HG03159 (cell line): ENCODE results near the gene FBRSL1.
"Not testable (repeated sequence)": the region's sequence is repeated elsewhere in the genome, so short reads cannot be mapped to it uniquely, and the experiment has no call there.

ENCODE experiments used
- ATAC-seq: cut with Tn5 transposase; IDR thresholded peaks from one replicate; pipeline ENCODE4 v1.9.1; 2021; ENCODE audit warnings: mild to moderate bottlenecking, moderate library complexity; ENCODE audit not compliant: unreplicated experiment

Gene FBRSL1

DNA sequence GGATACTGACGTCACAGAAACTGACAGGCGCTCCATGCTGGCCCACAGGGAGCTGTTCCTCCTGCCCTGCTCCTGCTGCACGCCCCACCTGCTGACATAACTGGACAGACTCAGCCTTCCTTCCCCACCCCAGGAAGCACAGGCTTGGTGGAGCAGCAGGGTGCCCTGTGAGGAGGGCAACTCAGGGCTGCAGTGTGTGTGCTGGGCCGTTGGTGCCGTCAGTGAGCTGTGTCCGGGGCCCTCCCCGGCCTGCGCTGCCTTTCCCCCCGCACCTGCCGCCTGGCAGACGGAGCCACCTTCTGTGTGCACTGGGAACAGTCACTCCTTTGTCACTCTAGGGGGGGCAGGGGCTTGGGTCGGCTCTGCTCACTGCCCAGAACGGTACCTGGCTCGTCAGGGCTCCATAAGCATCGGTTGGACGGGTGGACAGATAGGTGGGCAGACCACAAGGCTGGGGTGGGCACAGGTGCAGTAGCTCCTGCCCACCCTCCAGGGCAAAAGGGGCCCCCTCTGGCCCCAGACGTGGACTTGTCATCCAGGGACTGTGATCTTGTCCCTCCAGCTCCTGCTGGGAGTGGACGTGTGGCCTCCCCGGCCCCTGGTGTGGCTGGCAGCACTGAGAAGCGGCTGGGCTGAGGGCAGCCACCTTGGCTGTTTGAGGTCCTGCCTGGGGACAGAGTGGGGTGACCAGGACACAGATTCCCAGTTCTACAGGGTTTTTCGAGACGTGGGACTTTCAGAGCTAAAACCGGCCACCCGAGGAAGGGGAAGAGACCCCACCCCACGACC lies 32.8 kb downstream of the FBRSL1 start:
- ATAC-seq: no peak

DNA sequence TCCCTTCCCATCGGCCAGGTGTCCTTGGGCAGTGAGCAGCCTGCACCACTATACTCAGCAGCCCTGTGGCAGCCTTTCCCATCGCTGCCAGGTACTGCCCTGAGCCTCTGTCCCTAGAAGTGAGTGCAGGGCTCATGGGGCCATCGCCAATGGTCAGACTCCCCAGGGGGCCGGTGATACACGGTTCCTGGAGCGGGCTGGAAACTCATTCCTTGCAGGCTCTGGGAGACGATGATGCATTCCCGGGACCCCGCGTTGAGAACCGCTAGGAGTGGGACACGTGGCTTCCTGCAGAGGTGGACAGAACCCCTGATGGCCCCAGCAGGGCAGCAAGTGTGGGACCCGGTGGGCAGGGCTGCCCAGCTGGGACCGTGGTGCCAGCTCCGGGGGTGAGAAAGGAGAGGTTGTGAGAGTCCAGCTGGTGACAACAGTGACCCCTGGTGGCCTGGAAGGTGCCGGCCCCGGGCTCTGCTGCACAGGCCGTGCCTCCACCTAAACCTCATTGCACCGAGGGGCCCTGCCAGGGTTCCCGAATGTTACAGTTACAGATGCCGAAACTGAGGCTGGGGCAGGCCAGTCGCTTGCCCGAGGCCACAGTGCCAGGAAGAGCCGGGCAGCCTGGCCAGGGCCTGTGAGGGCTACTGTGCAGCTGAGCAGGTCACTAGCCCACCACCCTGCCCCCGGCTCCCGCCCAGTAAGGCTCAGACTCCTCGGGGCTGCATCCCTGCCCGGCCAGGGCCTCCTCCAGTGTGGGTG lies 33.8 kb downstream of the FBRSL1 start:
- ATAC-seq: no peak

DNA sequence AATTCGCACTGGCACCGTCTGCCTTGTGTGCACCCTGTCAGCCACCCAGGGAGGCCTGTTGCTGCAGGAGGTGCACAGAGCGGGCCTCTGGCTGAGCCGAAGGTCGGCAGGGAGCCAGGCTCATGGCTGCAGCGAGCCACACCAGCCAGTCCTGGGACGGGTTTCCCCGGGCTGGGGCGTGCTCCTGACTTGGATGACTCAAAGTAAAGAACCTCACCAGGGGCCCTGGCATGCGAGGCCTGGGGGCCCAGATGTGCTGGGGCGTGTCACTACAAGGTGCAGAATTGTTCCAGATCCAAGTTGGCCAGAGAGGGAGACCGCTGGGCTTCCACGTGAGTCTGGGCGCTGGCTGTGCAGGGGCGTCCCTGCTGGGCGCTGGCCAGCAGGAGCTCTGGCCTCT lies 34.5 kb downstream of the FBRSL1 start:
- no peak for ATAC-seq

DNA sequence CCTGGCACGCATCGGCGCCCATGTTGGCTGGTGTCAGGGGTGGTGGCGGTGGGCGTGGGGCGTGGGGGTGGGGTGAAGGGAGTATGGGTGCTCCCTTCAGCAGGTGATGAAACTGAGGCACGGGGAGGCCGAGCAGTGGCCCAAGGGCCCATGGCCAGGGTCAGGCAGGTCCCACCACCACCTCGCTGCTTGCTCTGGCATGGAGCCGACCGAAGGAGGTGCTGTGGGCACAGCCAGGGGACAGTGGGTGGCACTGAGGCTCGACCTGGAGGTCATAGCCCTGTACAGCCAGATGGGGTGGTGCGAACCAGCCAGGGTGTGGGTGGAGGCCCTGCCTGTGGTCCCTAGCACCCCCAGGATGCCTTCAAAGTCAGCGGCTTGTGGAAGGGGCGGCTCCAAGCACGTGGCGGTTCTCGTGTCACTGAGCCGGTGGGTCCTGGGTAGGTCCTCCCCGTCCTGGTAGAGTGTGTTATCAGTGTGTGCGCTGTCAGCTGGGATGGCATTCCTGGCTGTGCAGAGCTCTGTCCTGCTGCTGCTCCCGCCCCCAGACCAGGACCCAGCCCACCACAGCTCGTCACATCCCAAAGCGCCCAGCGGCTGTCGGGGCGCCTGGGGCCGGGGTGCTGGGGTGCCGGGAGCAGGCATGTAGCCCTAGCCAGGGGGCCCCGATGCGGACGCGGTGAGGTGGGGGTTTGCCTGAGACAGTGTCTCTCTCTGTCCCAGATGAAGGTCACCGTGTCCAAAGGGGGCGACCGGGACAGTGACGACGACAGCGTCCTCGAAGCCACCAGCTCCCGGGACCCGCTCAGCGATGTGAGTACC lies 35.3 kb downstream of the FBRSL1 start:
- no peak for ATAC-seq

DNA sequence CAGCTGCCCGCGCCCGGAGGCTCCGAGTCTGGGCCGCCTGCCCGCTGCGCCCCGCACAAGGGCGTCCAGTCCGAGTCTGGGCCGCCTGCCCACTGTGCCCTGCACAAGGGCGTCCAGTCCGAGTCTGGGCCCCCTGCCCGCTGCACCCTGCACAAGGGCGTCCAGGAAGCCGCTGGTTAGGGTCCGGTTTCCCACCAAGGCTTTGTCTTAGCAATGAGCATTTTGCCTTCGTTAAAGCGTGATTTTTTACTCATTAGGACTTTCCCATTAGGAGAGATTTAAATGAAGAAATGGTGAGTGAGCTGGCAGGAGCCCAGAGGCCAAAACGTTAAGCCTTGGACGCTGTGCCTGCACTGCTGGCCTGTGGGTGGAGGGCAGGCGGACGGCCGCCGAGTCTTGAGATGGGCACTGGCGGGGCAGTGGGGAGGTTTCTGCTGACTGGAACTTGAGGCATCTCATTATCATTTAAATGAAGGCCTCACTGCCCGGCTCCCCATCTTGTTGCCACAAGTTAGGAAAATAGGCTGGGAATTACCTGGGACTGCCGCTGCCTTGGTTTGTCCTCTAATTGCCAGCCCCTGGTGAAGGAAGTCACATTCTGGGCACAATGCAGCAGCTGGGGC lies 36.0 kb downstream of the FBRSL1 start:
- no peak for ATAC-seq

DNA sequence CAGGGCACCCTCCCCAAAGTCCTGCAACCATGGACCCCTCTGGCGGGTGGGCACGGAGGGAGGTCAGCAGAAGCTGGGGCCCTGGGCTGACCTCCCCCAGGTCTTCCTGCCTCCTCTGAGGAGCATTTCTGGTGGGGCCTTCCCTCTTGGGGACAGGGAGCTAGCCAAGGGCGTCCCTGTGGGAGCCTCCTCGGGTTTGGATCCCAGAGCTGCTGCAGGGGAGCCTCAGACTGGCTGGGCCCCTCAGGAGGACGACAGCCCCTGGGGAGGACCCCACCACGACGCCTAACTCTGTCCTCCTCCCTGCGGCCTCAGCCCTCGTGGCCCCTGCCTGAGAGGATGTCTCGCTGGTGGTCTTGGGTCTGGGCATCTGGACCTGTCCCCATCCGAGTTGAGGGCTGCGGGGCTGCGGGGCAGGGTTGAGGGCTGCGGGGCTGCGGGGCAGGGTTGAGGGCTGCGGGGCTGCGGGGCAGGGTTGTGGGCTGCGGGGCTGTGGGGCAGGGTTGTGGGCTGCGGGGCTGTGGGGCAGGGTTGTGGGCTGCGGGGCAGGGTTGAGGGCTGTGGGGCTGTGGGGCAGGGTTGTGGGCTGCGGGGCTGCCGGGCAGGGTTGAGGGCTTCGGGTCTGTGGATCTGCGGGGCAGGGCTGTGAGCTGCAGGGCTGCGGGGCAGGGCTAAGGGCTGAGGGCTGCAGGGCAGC lies 37.4 kb downstream of the FBRSL1 start:
- ATAC-seq: no peak

DNA sequence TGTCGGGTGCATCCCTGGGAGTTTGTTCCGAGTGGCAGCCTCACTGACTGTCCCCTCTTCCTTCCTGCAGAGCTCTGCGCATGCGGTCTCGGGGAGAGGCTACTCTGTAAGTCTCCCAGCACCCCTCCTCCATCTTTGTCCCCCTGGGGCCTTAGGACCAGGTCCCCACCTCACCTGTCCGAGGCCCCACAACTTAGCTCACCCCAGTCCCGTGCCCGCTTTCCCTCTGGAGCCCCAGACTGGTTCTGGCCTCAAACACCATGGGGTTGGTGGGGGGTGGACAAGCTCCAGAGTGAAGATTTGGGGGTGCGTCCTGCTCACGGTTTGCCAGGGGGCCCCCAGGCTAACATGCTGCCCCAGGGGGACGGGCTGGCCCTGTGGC lies 37.9 kb downstream of the FBRSL1 start:
- ATAC-seq: no peak

DNA sequence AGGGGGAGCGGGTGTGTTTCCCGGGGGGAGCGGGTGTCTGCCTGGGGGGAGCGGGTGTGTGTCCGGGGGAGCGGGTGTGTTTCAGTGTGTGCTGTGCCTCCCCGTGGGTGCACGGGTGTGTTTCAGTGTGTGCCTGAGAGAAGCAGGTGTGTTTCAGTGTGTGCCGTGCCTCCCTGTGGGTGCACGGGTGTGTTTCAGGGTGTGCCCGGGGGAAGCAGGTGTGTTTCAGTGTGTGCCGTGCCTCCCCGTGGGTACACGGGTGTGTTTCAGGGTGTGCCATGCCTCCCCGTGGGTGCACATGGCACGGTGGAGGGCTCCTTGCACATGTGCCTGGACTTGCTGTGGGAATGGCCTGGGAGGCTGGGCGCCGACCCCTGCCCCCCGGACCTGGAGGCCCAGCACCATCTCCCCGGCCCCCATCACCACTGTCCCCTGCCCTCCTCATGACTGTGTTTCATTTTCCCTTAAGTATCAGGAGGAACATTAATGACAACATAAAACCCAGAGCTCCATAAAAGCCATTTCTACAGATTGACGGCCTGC lies 38.7 kb downstream of the FBRSL1 start:
- no peak for ATAC-seq

DNA sequence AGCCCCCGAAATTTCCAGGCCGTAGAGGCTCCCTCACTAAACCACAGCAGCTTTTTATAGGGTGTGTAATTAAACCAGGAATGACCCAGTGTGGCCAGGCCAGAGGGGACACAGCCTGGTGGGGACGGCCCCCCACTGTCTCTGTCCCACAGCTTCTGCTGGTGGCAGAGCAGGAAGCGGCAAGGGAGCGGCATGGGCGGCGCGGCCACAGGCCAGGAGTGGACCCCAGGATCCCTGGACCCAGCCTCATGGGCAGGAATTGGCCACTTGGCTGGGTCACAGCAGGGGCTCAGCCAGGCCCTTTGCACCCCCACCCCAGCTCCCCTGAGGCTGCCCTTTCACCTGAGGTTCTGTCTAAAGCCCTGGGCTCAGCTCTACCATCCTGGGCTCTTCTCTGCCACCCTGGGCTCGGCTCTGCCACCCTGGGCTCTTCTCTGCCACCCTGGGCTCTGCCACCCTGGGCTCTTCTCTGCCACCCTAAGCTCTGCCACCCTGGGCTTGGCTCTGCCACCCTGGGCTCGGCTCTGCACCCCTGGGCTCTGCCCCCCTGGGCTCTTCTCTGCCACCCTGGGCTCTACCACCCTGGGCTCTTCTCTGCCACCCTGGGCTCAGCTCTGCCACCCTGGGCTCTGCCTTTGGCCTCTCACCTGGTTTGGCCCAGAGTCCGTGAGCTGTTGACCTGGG lies 39.3 kb downstream of the FBRSL1 start:
- ATAC-seq: no peak

DNA sequence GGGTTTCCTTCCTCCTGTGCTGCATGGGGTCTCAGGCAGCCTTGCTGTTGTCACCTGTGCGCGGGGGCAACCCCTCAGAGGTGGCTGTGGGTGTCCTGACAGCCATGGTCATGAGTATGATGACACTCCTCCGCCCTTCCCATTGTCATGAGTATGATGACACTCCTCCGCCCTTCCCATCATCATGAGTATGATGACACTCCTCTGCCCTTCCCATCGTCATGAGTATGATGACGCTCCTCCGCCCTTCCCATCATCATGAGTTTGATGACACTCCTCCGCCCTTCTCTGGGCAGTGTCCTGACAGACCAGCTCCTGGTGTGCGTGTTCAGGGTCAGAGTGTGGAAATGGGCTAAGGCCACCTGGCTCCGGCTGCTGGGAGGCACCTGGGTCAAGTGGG lies 40.0 kb downstream of the FBRSL1 start:
- no peak for ATAC-seq

DNA sequence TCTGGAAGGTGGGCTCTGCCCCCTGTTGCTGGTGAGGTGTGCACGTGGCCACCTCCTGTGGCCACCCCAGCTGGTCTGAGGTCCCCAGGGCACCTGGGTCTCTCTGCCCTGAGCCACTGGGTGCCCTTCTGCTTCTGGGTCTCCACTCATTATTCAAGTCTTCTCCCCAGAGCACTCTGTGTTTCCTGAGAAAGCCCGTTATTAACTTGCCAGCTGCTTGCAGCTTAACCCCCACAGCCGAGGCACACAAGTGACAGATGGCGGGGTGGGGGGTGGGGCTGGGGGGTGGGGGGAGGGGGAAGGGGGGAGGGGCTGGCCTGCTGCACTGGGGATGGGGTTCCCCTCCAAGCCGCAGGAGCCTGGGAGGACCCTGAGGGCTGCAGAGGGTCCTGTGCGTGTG lies 40.5 kb downstream of the FBRSL1 start:
- ATAC-seq: no peak

DNA sequence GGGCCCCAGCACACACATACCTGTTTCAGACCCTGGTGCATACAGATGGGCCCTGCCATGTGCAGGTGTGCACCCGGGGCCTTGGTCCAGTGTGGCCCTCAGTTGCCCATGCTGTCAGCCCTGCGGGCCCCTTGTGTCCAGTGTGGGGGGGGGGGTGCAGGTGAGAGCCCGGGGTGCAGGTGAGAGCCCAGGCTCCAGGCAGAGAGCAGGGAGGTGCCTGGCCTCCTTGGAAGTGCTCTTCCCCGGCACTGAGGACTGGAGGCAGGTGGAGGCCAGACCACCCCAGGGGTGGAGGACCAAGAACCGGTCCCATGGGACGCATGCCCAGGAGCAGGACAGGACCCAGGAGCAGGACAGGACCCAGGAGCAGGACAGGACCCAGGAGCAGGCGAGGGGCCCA lies 40.9 kb downstream of the FBRSL1 start:
- ATAC-seq: no peak

DNA sequence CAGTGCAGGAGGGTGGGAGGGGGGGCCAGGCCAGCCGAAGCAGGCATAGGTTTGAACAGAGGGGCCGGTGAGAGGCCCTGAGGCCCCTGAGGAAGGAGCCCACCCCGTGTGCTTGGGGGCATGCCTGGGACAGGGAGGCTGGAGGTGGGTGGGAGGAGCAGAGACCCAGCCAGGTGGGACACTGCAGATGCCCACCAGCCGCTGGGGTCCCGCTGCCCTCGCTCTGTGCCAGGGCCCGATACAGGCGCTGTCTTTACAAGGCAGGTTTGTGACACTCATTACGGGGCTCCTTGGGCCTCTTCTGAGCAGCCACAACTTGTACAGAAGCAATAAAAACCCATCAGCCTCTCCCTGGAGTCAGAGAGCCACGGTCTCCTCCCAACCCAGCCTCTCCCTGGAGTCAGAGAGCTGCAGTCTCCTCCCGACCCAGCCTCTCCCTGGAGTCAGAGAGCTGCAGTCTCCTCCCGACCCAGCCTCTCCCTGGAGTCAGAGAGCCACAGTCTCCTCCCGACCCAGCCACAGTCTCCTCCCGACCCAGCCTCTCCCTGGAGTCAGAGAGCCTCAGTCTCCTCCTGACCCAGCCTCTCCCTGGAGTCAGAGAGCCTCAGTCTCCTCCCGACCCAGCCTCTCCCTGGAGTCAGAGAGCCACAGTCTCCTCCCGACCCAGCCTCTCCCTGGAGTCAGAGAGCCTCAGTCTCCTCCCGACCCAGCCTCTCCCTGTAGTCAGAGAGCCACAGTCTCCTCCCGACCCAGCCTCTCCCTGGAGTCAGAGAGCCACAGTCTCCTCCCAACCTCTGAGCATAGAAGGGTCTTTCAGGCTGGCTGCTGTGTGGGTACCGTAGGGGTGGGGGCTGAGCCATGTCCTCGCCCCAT lies 43.0 kb downstream of the FBRSL1 start:
- not testable (repeated sequence) for ATAC-seq

DNA sequence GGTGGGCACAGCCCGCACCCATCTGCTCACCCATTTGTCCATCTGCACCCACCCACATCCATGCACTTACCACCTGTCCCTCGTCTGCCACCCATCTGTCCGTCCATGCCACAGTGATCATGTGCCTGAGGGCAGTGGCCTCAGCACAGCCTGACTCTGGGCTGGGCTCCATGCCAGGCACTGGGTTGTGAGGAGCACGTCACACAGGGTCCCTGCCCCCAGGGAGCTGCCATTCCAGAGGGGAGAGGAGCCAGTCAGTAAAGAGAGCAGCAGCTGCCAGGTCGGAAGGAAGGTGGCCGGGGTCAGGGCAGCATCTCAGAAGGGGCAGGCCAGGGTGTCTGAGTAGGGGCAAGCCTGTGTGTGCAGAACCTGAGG lies 43.6 kb downstream of the FBRSL1 start:
- no peak for ATAC-seq

DNA sequence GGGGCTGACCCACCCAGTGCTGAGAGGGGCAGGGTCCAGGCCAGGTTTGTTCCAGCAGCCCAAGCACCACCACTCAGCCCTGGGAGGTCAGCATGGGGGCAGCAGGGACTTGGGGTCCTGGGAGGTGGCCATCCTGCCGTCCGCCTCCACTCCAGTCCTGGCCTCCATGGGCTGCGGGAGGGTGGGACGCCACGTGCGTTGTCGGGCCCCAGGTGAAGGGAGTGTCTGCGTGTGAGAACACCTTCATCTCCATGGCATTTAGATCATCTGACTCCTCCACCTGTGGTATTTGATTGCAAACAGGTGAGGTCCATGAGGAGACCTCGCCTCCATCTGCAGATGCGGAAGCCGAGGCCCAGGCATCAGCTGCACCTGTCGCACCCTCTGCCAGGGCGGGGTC lies 44.1 kb downstream of the FBRSL1 start:
- ATAC-seq: no peak

DNA sequence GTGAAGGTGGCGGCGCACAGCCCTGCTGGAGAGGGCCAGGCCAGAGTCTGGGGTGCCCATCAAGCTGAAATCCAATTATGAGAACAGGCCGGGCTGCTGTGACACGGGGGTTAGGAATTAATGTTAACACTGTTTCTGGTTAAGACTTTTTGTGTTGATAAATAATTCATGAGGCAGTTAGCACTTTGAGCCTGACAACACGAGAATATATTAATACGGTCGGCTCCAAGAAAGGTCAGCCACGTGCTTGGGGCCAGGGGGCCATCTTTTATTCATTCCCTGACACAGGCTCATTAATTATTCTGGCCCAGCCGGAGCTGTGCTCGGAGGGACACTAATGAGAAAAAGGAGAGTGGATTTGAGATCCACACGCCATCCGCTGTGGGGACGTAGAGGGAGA lies 45.1 kb downstream of the FBRSL1 start:
- ATAC-seq: no peak

DNA sequence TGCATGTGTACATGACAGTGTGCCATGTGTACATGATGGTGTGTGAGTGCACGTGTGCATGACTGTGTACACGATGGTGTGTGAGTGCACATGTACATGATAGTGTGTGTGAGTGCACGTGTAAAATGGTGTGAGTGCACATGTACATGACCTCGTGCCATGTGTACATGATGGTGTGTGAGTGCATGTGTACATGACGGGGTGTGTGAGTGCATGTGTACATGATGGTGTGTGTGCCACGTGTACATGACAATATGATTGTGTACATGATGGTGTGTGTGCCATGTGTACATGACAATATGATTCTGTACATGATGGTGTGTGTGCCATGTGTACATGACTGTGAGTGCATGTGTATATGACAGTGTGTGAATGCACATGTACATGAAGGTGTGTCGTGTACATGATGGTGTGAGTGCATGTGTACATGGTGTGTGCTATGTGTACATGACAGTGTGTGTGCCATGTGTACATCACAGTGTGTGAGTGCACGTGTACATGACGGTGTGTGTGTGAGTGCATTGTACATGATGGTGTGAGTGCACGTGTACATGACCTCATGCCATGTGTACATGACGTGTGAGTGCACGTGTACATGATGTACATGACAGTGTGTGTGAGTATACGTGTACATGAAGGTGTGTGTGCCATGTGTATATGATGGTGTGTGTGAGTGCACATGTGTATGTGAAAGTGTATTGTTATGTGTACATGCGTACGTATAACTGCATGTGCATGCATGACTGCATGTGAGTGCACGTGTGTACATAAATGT lies 46.3 kb downstream of the FBRSL1 start:
- ATAC-seq: no peak

DNA sequence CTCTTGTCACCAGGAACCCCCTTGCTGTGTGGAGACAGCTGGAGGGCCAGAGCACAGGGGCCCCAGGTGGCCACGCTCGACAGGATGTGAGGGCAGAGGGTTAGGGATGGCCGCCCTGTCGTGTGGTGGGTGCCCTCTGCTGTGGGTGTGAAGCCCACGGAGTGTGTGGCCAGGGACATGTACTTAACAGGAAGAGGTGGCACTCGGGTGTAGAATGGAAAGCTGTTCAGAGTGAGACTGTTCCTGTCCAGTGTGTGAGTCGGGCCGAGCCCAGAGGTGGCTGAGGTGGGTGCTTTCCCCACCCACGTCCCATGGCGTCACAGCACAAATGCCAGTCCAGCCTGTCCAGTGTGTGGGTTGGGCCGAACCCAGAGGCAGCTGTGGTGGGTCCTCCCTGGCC lies 47.1 kb downstream of the FBRSL1 start:
- ATAC-seq: no peak
